NOMO-1 (cell line): ENCODE data around the gene SOCS1.
"Not testable (repeated sequence)": the region's sequence is repeated elsewhere in the genome, so short reads cannot be mapped to it uniquely, and the experiment has no call there.

Experiments used
- DNase-seq, 2 experiments: peaks; one replicate each; lab custom pipeline; 2025; ENCODE audit not compliant: unreplicated experiment in 2 of 2; lab: John Stamatoyannopoulos, UW

The SOCS1 gene

DNA sequence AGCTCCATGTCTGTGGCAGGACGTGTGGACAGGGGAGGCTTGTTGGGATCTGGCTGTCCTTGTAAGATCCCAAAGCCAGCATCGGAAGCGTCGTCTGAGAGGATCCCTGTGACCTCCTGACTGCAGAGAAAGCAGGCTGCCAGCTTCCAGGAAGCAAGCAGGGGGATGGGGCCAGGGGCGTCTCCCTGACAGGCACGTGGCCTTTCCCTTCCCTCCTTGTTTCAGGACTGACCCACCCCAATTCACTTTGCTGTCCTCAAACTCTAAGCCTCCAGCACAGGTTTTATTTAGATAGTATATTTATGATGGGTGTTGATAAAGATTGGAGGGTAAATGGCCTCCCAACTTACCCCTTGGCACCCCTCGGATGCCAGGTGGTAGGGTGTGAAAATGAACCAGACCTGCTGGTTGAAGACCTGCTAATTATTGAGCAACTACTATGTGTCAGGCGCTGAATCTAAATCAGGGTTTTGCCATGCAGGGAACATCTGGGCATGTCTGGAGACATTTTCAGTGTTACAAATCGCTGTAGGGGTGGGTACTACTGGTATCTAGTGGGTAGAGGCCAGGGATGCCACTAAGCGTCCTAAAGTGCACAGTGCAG, 24.5 kb downstream of the SOCS1 start:
- no peak for DNase-seq

DNA sequence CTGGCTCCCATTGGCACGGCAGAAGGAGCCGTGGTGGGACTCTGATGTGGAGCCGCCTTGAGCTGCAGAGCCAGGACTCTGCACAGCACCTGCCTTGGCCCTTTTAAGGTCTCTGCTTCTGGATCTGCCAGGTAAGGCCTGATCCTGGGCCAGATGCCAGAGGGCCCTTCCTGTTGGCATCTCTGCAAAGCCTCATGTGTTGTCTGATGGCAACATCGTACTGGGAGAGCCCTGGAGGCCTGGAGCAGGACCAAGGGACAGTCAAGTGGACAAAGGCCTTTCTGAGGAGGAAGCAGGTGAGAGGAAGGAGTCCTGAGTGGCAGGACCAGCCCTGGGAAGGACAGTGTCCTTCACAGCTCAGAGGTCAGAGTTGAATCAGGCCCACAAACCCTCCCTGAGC, 26.1 kb downstream of the SOCS1 start:
- no peak for DNase-seq

DNA sequence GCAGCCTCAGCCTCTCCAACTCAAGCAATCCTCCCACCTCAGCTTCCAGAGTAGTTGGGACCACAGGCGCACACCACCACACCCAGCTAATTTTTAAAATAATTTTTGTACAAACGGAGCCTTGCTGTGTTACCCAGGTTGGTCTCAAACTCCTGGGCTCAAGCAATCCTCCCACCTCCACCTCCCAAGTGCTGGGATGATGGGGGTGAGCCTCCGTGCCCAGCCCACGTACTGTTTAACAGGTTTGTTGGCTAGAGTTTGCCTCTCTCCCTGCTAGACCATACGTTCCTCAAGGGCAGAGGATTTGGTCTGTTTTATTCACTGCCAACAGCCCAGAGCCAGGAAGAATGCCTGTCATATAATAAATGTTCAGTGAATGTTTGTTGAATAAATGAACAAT, 26.6 kb downstream of the SOCS1 start:
- DNase-seq = no peak

DNA sequence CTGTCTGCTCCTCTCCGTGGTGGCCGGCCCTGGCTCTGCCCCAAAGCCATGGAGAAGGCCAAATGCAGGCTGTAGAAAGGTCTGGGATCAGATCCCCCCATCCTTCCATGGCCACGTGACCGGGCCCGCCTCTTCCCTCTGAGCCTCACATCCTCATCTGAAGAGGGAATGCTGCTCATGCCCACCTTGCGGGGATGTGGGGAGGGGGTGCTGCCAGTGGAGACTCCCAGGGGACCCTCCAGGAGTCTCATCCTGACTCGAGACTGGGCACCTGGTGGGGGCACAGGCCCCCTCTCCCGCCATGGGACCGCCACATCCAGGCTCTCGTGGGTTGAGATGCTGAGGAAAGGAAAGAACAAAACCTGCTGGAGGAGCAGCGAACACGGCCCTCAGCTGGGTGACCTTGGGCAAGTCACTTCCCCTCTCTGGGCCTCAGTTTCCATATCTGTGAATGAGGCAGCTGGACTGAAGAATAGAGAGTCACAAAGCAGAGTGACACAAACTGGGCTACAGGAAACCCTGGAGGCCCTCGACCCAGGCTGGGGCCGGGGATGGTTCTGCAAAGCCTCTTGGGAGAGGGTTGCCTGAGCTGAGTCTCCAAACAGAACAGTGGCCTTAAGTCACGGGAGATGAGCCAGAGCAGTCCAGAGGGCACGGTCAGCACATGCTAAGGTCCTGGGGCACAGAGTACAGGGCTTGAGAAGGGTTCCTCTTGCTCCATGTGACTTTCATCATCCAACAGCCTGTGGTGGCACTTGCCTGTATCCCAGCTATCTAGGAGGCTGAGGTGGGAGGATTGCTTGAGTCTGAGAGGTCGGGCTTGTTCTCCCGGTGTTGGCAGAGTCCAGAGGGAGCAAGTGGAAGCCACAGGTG, 30.1 kb downstream of the SOCS1 start:
- DNase-seq = no peak

DNA sequence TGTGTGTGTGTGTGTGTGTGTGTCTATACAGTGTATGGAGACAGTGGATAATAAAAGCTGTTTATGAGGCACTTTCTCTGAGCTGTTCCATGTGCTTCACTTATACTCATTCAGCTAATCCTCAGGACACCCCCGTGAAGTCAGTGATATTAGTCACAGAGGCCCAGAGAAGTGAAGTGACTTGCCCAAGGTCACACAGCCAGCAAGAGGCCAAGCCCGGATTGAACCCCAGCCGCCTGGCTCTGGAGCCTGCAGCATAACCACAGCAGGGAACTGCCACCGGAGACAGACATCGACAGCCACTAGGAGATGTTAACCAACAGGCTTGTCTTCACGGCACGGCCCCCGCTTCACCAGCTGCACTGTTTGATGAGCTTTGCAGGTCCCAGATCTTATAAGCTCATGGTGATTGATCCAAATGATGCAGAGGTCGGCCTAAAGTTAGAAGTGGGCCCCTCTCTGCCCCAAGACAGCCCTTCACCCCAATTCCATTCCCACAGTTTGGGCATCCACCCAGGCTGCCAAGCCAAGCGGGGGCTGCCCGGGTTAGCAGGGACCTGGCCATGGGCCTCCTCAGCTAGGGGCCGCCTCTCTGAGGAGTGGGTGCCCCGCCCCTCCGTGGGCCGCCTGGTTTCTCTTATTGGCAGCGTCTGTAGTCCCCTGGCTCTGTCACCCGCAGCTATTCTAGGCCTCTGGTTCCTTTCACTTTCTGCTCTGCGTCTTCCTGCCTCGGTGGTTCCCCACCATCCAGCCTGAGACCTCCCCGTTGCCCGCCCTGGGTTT, 30.9 kb downstream of the SOCS1 start:
- no peak for DNase-seq

DNA sequence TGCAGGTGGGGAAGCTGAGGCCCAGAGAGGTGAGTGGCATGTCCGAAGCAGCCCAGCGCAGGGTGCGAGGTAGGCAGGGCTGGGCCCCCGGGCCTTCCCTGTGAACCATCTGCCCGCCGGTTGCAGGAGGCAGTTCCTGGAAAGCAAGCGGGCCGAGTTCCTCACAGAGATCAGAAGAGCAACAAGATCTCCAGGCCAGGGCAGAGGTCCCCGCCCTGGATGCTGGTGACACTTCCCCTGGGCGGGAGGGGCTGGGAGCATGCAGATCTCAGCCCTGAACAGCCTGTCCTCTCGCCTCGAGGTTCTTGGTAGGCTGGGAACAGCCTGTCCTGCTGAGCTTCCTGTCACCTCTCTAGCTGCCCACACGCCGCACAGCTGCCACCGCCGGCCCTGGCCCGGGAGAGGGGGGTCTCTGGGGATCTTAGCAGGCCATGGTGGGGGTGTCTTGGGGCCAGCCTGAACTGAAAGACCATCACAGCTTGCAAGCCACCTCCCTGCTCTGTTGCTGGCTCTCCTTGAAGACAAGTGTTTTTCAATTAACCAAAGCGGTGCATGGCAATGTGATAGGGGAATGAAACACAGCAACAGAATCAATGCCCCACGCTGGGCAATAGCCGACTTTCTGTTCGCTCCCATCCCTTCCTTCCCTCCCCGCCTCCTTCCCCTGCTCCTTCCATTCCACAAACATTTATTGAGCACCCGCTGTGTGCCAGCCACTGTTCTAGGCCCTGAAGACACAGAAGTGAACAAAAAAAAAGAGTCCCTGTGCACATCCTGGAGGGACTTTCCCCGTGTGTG, 31.7 kb downstream of the SOCS1 start:
- peak; percentile 53 to 76 for DNase-seq

DNA sequence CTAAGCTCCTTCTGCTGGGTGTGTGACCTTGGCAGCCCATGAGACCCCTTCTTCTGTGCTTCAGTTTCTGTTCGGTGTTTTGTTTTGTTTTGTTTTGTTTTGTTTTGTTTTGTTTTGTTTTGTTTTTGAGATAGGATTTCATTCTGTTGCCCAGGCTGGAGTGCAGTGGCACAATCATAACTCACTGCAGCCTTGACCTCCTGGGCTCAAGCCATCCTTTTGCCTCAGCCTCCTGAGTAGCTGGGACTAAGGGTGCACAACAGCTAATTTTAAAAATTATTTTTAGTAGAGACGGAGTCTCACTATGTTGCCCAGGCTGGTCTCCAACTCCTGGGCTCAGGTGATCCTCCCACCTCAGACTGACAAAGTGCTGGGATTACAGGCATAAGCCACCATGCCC, 35.5 kb downstream of the SOCS1 start:
- DNase-seq = not testable (repeated sequence)

DNA sequence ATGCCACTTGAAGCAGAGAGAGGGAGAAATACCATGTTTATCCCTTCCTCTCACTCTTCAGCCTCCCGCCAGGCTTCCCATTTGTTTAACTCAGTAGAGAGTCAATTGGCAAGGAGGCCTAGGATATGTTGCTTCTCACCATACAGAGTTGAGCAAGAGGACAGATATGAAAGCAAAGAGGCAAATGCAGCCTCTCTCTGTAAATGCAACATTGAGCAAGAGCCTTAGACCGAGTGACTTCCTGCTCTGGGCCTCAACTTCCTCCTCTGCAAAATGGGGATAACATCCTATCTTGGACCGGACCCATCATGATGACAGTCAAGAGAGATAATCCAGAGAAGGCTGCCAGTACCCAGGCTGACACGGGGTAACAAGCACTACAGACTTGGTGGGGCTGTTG, 36.8 kb downstream of the SOCS1 start:
- peak; percentile 60 to 65 for DNase-seq

DNA sequence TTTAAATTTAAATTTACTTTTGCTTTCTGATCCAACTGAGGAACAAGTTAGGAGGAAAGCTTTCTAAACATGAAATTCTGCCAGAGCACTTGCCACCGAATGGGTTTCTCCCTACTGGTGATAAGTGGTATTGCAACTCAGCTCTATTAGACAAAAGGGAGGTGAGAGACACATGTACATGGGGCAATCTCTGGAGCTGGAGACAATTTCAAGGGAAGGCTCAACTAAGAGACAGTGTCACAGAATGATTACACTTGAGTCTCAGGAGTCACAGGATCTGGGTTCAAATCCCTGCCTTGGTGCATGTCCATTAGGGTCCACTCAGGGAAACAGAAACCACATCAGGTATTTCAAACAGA, 37.4 kb downstream of the SOCS1 start:
- DNase-seq = no peak

DNA sequence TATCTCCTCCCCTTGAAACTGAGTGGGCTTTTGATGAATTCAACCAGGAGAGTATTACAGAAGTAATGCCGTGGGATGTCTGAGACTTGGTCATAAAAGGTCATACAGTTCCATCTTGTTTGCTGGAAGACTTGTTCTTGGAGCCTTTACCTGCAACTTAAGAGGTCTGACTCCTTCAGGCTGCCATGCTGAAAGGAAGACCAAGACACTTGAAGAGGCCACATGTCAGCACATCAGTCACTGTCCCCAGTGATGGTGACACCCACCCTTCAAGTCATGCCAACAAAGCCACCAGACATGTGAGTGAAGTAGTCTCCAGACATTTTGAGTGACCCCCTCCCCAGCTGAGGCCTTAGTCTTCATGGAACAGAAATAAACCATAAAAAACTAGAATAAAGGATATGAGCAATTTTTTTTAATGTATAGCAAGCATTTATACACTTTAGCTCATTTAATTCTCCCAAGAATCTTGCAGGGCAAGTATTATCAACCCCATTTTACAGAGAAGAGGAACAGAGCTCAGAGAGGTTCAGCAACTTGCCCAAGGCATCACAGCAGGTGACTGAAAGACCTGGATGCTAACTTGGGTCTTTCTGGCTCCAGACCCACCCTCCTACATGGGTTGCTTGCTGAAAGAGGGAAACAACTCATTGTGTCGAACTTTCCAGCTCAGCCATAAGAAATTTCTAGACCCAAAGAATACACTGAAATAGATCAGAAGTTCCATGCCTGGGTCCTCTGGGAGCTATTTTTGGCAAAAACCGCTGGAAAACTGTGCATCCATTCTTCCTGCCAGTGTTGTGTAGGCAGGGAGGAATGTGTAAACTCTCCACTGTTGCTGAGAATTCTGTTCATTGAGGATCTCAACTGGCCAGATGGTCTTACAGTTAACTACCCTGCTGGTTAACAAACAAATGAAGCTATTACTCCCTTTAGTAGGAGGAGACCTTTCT, 38.1 kb downstream of the SOCS1 start:
- DNase-seq = no peak

DNA sequence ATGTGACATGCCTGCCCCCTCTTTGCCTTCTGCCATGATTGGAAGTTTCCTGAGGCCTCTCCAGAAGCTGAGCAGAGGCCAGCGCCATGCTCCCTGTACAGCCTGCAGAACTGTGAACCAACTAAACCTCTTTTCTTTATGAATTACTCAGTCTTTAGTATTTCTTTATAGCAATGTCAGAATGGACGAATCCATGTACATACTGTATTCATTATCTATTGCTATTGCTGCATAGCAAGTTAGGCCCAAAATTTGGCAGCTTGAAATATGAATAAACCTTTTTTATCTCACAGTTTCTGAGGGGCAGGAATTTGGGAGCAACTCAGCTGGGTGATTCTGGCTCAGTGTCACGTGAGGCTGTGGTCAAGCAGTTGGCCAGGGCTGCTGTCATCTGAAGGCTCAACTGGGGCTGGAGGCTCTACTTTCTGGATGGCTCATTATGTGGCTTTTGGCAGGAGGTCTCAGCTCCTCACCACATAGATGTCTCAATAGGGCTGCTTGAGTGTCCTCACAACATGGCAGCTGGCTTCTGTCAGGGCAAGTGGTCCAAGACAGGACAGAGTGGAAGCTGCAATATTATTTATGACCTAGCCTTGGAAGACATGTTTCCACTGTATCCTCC, 40.0 kb downstream of the SOCS1 start:
- no peak for DNase-seq

DNA sequence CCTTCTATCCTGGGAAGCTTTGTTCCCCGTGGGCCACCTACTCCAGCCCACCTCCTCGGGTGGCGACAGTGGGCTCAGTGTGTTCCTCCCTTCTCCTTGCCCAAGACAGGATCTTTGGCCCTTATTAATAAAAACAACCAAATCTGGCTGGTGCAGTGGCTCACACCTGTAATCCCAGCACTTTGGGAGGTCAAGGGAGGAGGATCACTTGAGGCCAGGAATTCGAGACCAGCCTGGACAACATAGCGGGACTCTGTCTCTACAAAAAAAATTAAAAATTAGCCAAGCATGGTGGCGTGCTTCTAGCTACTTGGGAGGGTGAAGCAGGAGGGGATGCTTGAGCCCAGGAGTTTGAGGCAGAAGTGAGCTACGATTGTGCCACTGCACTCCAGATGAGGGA, 42.2 kb downstream of the SOCS1 start:
- DNase-seq = no peak

DNA sequence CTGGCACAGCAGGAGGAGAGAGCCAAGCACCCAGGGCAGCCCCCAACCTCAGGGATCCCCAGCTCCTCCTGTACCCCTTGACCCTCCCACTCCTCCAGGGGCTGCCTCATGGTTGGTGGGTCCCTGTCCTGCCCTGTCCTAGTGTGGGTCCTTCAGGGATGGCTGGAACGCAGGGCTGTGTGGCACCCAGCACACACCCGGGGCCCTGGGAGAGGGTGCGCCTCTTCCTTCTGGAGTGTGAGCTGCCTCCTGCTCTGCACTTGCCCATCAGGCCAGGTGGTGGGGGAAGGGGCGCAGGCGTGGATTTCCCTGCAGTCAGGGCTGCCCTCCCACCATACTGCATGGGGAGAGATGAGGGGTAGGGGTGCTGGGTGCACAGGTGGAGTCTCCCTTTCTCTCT, 42.6 kb downstream of the SOCS1 start:
- DNase-seq = no peak

DNA sequence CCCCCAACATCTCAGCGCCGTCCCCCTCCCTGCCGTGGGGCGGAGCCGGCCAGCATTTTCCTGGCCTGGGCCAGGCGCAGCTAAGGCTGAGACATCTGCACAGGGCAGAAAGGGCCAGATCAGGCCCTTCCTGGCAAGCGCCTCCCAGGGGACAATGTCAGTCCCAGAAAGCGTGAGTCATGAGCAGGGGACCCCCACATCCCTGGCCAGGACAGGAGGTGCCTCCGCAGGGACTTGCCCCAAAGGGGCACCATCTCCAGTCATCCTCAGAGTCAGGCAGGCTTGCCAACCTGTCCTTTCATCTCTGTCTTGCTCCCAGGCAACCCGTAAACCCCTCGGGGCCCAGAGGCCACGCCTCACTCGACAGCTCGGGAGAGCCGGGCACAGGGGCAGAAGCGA, 43.2 kb downstream of the SOCS1 start:
- DNase-seq = no peak

DNA sequence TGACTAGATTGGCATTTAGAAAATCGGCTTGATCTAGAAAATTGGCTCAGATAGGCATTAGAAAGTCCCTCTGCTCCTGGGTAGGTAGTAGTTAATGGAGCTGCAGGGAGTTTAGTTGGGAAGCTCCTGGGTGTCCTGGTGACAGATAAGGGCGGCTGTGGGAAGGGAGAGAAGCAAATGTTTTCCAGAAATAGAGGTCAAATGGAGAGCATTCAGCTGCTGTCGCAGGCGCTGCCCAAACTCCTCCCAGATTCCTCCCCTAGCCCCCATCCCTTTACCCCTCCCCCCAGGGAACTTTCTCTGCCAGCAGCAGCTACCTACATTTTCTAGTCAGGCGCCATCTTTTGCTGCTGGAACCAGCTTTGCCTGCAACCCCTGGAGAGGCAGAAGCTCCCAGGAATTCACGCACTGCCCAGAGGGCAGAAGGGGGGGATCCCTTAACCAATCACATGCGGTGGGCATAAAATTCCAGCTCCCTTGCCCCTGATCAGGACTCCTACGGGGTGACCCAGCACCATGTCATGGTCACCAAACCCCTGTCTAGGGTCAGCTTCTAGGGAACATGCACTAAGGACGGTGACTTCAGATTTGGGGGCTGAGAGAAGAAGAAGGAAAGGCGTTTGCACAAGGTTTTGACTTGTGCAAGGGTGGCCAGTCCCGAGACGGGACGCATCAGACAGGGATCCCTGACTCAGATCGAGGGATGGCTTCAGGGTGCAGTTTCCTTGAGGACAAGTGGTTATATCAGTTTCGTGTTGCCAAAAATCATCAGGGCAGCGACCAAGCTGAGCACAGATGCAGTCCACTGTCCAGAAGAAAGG, 43.8 kb downstream of the SOCS1 start:
- DNase-seq = no peak

DNA sequence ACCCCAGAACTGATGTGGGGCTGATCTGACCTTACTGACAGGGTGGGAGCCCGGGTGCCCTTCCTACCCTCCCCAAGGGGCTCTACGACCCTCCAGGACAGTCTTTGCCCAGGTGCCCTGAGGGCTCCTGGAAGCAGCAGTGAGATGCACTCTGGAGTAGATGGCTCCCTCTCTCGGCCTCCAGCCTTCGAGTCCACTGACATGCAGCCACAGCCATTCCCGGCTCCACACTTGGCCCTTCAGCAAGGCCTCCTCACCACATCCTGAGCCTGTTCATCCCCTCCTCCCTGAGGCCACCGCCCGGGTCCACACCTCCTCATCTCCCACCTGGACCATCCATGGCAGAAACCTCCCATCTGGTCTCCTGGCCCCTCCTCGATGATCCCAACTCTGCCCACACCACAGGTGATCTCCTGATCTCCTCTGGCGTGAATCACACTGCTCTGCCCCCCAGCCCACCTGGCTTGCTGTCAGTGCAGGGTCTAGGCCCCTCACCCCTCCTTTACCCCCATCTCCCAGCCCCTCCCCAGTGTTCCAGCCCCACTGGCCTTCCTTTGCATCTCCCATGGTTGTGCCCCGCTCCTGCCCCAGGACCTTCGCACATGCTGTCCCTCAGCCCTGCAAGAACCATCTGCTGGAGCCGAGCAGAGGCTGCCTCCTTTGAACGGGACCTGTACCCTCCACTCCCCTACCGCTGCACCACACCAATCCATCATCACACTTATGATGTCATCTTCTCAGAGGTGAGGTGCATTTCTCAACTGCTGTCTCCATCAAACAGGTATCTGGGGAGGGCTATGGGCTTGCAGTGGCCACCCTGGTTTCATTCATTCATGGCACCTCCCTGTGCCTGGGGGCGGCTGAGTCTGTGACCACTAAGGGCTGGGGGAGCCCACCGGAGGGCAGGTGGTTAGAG, 44.7 kb downstream of the SOCS1 start:
- DNase-seq = no peak

DNA sequence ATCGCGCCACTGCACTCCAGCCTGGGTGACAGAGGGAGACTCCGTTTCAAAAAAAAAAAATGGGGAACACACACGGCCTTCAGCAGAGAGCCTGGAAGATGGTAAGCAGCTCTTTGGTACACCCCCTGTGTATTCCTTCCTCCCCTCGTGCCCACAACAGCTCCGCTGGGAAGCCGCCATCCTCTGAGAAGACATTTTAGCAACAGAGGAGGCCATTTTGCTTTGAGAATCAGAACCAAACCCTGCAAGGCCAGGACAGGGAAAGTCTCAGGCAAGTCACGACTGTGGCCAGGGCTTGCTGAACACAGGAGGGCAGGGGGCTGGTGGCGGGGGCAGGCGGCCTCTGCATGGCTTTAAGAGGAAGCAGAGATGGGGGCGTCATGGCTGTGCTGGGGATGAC, 45.7 kb downstream of the SOCS1 start:
- DNase-seq = no peak
